Measurements from ENCODE around the gene CFAP410. TPM values are rescaled to one million over a fixed set of nuclear protein-coding genes. Genes with fewer than 3 reads are reported as not detected.

Gene CFAP410
- total and polyA plus RNA-seq, 2 of the 8 experiments (the other 6 are each of a cell fraction or from before 2014, with no cell fraction given): 10.6 to 12.0 TPM

DNA sequence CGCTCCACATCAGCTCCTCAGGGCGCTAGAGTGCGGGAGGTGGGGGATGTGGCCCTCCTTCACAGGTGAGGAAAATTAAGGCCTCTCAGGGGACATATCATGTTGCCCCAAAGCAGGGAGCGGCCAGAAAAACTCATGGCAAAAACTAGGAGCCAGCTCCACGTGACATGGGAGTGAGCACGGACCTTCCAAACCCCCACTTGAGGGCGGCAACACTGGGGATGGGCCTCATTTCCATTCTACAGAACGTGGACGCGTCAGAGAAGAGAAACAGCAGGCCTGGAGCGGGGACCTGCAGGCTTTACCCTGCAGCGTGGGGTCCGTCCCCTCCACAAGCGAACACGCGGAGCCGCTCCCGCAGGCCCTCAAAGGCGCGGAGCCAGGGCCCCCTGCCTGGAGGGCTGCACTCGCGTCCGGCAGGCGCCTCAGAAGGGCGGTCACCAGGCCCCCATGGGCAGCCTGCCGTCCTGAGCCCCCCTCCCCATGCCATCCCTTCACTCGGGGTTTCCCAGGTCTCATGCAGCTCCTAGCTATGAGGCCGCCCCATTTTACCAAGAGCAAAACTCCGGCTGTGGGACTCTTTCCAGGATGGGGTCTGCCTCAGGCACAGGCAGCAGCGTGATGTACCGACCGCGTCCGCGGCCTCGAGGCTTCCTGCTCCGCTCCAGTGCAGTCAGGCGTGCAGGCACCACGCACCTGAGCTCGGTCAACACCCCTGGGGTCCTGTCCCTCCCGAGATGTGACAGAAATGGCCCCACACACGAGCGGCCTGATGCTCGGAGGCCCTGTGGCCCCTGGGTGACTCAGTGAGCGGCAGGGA is 5.5 kb downstream of the CFAP410 start (continued):
- TF ChIP-seq, protein P1, sequence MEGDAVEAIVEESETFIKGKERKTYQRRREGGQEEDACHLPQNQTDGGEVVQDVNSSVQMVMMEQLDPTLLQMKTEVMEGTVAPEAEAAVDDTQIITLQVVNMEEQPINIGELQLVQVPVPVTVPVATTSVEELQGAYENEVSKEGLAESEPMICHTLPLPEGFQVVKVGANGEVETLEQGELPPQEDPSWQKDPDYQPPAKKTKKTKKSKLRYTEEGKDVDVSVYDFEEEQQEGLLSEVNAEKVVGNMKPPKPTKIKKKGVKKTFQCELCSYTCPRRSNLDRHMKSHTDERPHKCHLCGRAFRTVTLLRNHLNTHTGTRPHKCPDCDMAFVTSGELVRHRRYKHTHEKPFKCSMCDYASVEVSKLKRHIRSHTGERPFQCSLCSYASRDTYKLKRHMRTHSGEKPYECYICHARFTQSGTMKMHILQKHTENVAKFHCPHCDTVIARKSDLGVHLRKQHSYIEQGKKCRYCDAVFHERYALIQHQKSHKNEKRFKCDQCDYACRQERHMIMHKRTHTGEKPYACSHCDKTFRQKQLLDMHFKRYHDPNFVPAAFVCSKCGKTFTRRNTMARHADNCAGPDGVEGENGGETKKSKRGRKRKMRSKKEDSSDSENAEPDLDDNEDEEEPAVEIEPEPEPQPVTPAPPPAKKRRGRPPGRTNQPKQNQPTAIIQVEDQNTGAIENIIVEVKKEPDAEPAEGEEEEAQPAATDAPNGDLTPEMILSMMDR (IDR thresholded peaks at IDR 0.05; ENCODE audit: control extremely low read depth in 1 of 3, insufficient read depth in 1 of 3, low read depth in 1 of 3, low read length in 3 of 3): no peak
- no peak for TF ChIP-seq EGR1 (IDR thresholded peaks at IDR 0.05; ENCODE audit: borderline replicate concordance, low read depth, low read length)
- no peak for TF ChIP-seq RBBP5 (IDR thresholded peaks at IDR 0.05; ENCODE audit: borderline replicate concordance, low read depth, low read length)
- no peak for TF ChIP-seq MAFK (IDR thresholded peaks at IDR 0.05; ENCODE audit: low read depth, low read length)
- no peak for TF ChIP-seq CHD2 (IDR thresholded peaks at IDR 0.05; ENCODE audit: low read length)

All from H1 (cell line).